SU-DHL-6 (cell line): ENCODE data around the gene PTP4A2.

Source experiments
- H2AFZ ChIP-seq: fragments of 200-600 bp; sonication (generic); 2 replicates; pipeline ENCODE4 v1.6.1; 2014; ENCODE audit warnings: low read depth, mild to moderate bottlenecking, moderate library complexity, mixed read lengths, antibody characterized with exemption, low read length; ENCODE audit not compliant: severe bottlenecking
- H3F3A ChIP-seq: fragments of 200-600 bp; shearing (Covaris generic); 2 replicates; pipeline ENCODE4 v1.6.0; 2016; ENCODE audit warnings: antibody characterized with exemption, mild to moderate bottlenecking; ENCODE audit not compliant: insufficient read depth
- H3K27ac ChIP-seq: fragments of 200-600 bp; sonication (generic); 2 replicates; pipeline ENCODE4 v1.5.1; 2016; ENCODE audit warnings: low read depth, mild to moderate bottlenecking, low read length, moderate library complexity, mixed read lengths
- H3K27me3 ChIP-seq: fragments of 200-600 bp; sonication (generic), shearing (Covaris generic); 2 replicates; pipeline ENCODE4 v1.6.0; 2014; ENCODE audit warnings: mild to moderate bottlenecking, low read length
- H3K36me3 ChIP-seq: fragments of 200-600 bp; sonication (generic); 2 replicates; pipeline ENCODE4 v1.6.1; 2014; ENCODE audit warnings: mild to moderate bottlenecking, low read length, mixed read lengths
- H3K4me2 ChIP-seq: fragments of 300-600, 200-600 bp; shearing (Covaris generic), sonication (generic); 2 replicates; pipeline ENCODE4 v1.6.0; 2014; ENCODE audit warnings: low read length, low read depth, mild to moderate bottlenecking; ENCODE audit not compliant: poor library complexity, severe bottlenecking
- H3K4me3 ChIP-seq: fragments of 200-600 bp; sonication (generic); 2 replicates; pipeline ENCODE4 v1.5.1; 2014; ENCODE audit warnings: antibody characterized with exemption, low read length, mild to moderate bottlenecking, mixed read lengths; ENCODE audit not compliant: insufficient read depth, poor library complexity, severe bottlenecking
- H3K79me2 ChIP-seq: fragments of 200-600 bp; sonication (generic); 2 replicates; pipeline ENCODE4 v1.6.1; 2014; ENCODE audit warnings: mild to moderate bottlenecking, low read length, moderate library complexity; ENCODE audit not compliant: insufficient read depth
- H3K9ac ChIP-seq: fragments of 200-600 bp; sonication (generic); 2 replicates; pipeline ENCODE4 v1.7.0; 2014; ENCODE audit warnings: mild to moderate bottlenecking, low read length
- H3K9me2 ChIP-seq: fragments of 200-600 bp; sonication (generic); replicated peaks from 2 replicates; pipeline ENCODE4 v1.6.1; 2014; ENCODE audit warnings: low read length; ENCODE audit not compliant: insufficient read depth
- H3K9me3 ChIP-seq: fragments of 200-600 bp; sonication (generic); 2 replicates; pipeline ENCODE4 v1.6.1; 2014; ENCODE audit warnings: low read length, mixed read lengths; ENCODE audit not compliant: insufficient read depth
- H4K20me1 ChIP-seq: fragments of 200-600 bp; sonication (generic); 2 replicates; pipeline ENCODE4 v1.6.1; 2014; ENCODE audit warnings: low read depth, mild to moderate bottlenecking, antibody characterized with exemption, low read length, moderate library complexity, mixed read lengths
- EZH2phosphoT487 ChIP-seq: fragments of 200-600 bp; sonication (generic), shearing (Covaris generic); conservative IDR thresholded peaks from 2 replicates; pipeline ENCODE4 v1.6.1; 2018; ENCODE audit warnings: mild to moderate bottlenecking, antibody characterized with exemption, low read length, moderate library complexity, mixed read lengths
- TF ChIP-seq, protein P1 (sequence below): fragments of 200-600 bp; sonication (generic); IDR thresholded peaks from one replicate; pipeline ENCODE4 v1.5.1; 2017; ENCODE audit warnings: antibody characterized with exemption, mild to moderate bottlenecking, low read length, moderate library complexity; ENCODE audit not compliant: insufficient read depth, poor library complexity, severe bottlenecking

PTP4A2 gene

DNA sequence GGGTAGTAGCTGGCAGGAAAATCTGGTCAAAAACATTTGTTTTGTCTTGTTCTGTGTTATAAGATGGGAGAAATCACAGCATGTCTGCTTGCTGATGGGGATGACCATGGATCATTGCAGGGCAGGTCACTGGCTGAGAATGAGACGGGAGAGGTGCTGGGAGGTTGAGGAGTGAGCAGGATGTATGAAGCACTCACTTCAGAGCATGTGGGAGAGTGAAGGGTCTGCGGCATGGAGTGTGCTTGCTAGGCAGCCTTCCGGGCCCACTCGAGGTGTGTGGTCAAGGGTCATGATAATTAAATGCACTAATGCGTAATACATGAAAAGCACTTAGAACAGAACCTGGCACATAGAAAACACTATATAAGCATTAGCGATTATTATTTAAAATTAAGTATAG, 80.3 kb downstream of the PTP4A2 start:
- H3K4me2 ChIP-seq: no peak overlapping the region
- no peaks in the 10 kb centered on the region for H3F3A ChIP-seq
- no peak overlapping the region for H2AFZ ChIP-seq
- H3K36me3 ChIP-seq: no peaks in the 10 kb centered on the region
- H4K20me1 ChIP-seq: no peaks in the 10 kb centered on the region
- H3K27me3 ChIP-seq: no peaks in the 10 kb centered on the region
- H3K9me2 ChIP-seq: no peaks in the 10 kb centered on the region
- TF ChIP-seq, protein P1, sequence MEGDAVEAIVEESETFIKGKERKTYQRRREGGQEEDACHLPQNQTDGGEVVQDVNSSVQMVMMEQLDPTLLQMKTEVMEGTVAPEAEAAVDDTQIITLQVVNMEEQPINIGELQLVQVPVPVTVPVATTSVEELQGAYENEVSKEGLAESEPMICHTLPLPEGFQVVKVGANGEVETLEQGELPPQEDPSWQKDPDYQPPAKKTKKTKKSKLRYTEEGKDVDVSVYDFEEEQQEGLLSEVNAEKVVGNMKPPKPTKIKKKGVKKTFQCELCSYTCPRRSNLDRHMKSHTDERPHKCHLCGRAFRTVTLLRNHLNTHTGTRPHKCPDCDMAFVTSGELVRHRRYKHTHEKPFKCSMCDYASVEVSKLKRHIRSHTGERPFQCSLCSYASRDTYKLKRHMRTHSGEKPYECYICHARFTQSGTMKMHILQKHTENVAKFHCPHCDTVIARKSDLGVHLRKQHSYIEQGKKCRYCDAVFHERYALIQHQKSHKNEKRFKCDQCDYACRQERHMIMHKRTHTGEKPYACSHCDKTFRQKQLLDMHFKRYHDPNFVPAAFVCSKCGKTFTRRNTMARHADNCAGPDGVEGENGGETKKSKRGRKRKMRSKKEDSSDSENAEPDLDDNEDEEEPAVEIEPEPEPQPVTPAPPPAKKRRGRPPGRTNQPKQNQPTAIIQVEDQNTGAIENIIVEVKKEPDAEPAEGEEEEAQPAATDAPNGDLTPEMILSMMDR: no peak
- TF ChIP-seq EZH2phosphoT487: no peak
- H3K79me2 ChIP-seq: no peaks in the 10 kb centered on the region
- no peaks in the 10 kb centered on the region for H3K9me3 ChIP-seq
- no peak overlapping the region for H3K9ac ChIP-seq
- no peak overlapping the region for H3K27ac ChIP-seq
- no peak overlapping the region for H3K4me3 ChIP-seq
